ENCODE measurements around the gene SSBP4.

Gene SSBP4

DNA sequence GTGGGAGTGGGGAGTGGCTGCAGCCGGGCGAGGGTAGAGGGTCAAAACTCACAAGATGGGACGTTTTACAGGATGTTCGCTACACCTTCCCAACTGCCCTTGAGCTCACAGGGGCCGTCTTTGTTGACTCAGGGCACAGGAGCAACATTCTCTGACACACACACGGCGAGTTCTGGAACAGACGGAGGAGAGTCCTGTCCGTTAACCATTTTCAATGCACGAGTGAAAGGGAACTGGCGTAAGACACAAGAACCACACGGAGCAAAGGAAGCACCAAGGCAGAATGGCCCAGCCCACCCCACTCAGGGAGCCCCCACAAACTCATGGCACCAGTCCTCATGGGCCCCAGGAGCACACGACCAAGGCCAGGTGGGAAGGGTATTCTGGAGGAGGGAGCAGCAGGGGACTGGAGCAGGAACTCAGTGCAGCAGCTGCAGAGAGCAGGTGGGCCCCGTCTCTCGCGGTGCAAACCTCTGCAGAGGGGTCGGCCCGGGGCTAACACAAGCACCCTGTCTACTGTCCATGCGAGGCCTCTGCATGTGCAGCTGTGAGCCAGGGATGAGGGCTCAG is 56.6 kb downstream of the SSBP4 start:
- TF ChIP-seq EZH2phosphoT487 (IDR thresholded peaks at IDR 0.05; ENCODE audit: borderline replicate concordance, low read length): no peak
- TF ChIP-seq, protein P1, sequence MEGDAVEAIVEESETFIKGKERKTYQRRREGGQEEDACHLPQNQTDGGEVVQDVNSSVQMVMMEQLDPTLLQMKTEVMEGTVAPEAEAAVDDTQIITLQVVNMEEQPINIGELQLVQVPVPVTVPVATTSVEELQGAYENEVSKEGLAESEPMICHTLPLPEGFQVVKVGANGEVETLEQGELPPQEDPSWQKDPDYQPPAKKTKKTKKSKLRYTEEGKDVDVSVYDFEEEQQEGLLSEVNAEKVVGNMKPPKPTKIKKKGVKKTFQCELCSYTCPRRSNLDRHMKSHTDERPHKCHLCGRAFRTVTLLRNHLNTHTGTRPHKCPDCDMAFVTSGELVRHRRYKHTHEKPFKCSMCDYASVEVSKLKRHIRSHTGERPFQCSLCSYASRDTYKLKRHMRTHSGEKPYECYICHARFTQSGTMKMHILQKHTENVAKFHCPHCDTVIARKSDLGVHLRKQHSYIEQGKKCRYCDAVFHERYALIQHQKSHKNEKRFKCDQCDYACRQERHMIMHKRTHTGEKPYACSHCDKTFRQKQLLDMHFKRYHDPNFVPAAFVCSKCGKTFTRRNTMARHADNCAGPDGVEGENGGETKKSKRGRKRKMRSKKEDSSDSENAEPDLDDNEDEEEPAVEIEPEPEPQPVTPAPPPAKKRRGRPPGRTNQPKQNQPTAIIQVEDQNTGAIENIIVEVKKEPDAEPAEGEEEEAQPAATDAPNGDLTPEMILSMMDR (IDR thresholded peaks at IDR 0.05; ENCODE audit: low read depth, low read length, poor library complexity, severe bottlenecking): no peak
- peaks cover 70% of the 10 kb centered on the region for H3K79me2 ChIP-seq (ENCODE audit: control insufficient read depth, low read length)
- H3F3A ChIP-seq (ENCODE audit: control insufficient read depth, insufficient read depth): no peaks in the 10 kb centered on the region

DNA sequence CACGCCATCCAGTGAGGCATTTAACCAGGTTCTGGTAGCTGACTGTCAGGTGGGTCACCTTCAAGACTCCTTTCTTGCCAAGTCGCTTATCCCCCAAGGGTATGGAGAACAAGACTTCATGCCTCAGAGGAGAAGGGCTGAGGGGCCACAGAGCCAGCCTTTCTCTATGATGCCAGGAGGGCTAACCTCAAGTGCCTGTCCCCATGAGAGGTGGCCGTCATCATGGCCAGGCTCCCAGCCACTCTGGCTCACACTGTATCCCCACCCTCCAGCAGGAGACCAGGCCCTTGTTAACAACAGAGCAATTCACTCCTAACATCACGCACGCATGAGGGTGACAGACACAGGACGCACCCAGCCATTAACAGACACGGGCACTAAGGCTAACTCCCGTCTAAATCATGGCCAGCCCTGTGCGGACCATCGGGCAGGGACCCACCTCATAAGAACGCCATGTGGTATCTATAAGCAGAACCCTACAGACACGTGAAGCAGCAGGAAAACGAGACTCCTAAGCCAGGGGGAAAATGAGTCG is 57.4 kb downstream of the SSBP4 start:
- Histone ChIP-seq H3K79me2 (ENCODE audit: control insufficient read depth, low read length) (peaks cover 78% of the 10 kb centered on the region), H3K4me3 (ENCODE audit: low read length) (no peak overlapping the region), H3K9me3 (ENCODE audit: control insufficient read depth, insufficient read depth, low read length) (no peaks in the 10 kb centered on the region), H3K4me1 (ENCODE audit: control insufficient read depth, low read length) (peaks cover 21% of the 10 kb centered on the region), H3K9me2 (replicated peaks; ENCODE audit: control insufficient read depth, low read length) (no peaks in the 10 kb centered on the region), H4K20me1 (ENCODE audit: control insufficient read depth, insufficient read depth, low read depth, low read length) (peaks cover 12% of the 10 kb centered on the region; the same call in 1 of the 2 replicates), H3K36me3 (ENCODE audit: control insufficient read depth, low read length) (no peaks in the 10 kb centered on the region), H3K27ac (ENCODE audit: low read depth, low read length) (no peak overlapping the region), H3K27me3 (ENCODE audit: control insufficient read depth, low read length) (no peaks in the 10 kb centered on the region), H3F3A (ENCODE audit: control insufficient read depth, insufficient read depth) (no peaks in the 10 kb centered on the region), H3K4me2 (ENCODE audit: low read length) (no peak overlapping the region)
- TF ChIP-seq EZH2phosphoT487 (IDR thresholded peaks at IDR 0.05; ENCODE audit: borderline replicate concordance, low read length): no peak
- TF ChIP-seq, protein P1 (IDR thresholded peaks at IDR 0.05; ENCODE audit: low read depth, low read length, poor library complexity, severe bottlenecking): no peak

More for the DNA sequence above, 56.6 kb downstream of the SSBP4 start:
- Histone ChIP-seq H4K20me1 (ENCODE audit: control insufficient read depth, insufficient read depth, low read depth, low read length) (peaks cover 12% of the 10 kb centered on the region; the same call in 1 of the 2 replicates), H3K9me2 (replicated peaks; ENCODE audit: control insufficient read depth, low read length) (no peaks in the 10 kb centered on the region), H3K4me3 (ENCODE audit: low read length) (no peak overlapping the region), H3K27me3 (ENCODE audit: control insufficient read depth, low read length) (no peaks in the 10 kb centered on the region), H3K4me1 (ENCODE audit: control insufficient read depth, low read length) (peaks cover 21% of the 10 kb centered on the region), H3K27ac (ENCODE audit: low read depth, low read length) (no peak overlapping the region), H3K9me3 (ENCODE audit: control insufficient read depth, insufficient read depth, low read length) (no peaks in the 10 kb centered on the region), H3K4me2 (ENCODE audit: low read length) (no peak overlapping the region), H3K36me3 (ENCODE audit: control insufficient read depth, low read length) (peaks cover under 1% of the 10 kb centered on the region; the same call in 1 of the 2 replicates)

DNA sequence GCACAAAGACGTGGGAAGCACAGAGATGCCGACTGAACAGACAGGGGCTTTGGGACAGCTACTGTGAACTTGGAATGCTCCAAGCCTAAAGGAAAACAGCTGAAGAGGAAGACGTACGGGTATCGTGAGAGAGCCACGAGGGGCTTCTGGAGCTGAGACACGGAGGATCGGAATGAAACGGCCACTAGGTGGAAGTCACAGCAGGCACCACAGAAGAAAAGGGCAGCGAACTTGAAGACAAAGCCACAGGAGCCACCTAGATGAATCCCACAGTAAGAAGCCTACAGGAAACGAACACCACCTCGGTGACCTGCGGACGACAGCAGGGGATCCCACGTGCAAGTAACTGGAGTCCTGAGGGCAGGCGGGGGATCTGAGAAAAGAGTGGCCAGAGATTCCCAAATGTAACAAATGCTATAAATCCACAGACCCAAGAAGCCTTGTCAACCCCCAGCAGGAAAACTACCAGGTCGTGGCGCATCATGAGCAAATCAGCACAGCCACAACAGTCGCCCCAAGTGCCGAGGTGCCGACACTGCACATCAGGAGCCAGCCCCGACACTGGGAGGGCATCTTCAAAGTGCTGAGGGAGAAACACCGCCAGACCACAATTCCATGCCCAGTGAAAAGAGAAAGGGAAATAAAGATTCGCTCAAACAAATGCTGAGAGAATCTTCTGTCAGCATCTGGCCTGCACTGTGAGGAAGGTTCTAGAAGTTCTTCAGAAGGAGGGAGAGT is 58.0 kb downstream of the SSBP4 start:
- Histone ChIP-seq H3K27ac (ENCODE audit: low read depth, low read length) (no peak overlapping the region), H3K27me3 (ENCODE audit: control insufficient read depth, low read length) (no peaks in the 10 kb centered on the region), H3K4me1 (ENCODE audit: control insufficient read depth, low read length) (peaks cover 21% of the 10 kb centered on the region), H3K36me3 (ENCODE audit: control insufficient read depth, low read length) (no peaks in the 10 kb centered on the region), H3K4me3 (ENCODE audit: low read length) (no peak overlapping the region), H3F3A (ENCODE audit: control insufficient read depth, insufficient read depth) (no peaks in the 10 kb centered on the region), H3K9me2 (replicated peaks; ENCODE audit: control insufficient read depth, low read length) (no peaks in the 10 kb centered on the region), H3K79me2 (ENCODE audit: control insufficient read depth, low read length) (peaks cover 80% of the 10 kb centered on the region), H4K20me1 (ENCODE audit: control insufficient read depth, insufficient read depth, low read depth, low read length) (peaks cover 12% of the 10 kb centered on the region; the same call in 1 of the 2 replicates), H3K4me2 (ENCODE audit: low read length) (no peak overlapping the region), H3K9me3 (ENCODE audit: control insufficient read depth, insufficient read depth, low read length) (no peaks in the 10 kb centered on the region)
- no peak for TF ChIP-seq EZH2phosphoT487 (IDR thresholded peaks at IDR 0.05; ENCODE audit: borderline replicate concordance, low read length)
- TF ChIP-seq, protein P1 (IDR thresholded peaks at IDR 0.05; ENCODE audit: low read depth, low read length, poor library complexity, severe bottlenecking): no peak
